Measurements from ENCODE around the gene UBAC2.
A peak's percentile ranks its signal among the peaks of the same experiment; 100 is the strongest.

UBAC2 gene

GRCh38 chr13:99250982-99251825 is 50.5 kb downstream of the UBAC2 start:
- no peak for DNase-seq

- no peak for DNase-seq
Observed at GRCh38 chr13:99251921-99252320, 51.3 kb downstream of the UBAC2 start.

GRCh38 chr13:99254830-99255229 is 54.2 kb downstream of the UBAC2 start:
- no peak for DNase-seq

GRCh38 chr13:99255271-99255670 is 54.6 kb downstream of the UBAC2 start:
- no peak for DNase-seq

- DNase-seq, result no peak
Observed at GRCh38 chr13:99256283-99256682, 55.6 kb downstream of the UBAC2 start.

GRCh38 chr13:99256709-99257108 is 56.1 kb downstream of the UBAC2 start:
- no peak for DNase-seq

GRCh38 chr13:99257291-99257690 is 56.6 kb downstream of the UBAC2 start:
- no peak for DNase-seq

GRCh38 chr13:99258210-99258860 is 57.7 kb downstream of the UBAC2 start, which contains the start of gene GPR18:
TSS of gene GPR18 (minus strand) at chr13:99258379. CDS start at chr13:99255872, 2,507 bp downstream.
- DNase-seq, result no peak

- no peak for DNase-seq
Observed at GRCh38 chr13:99258946-99259345, 58.3 kb downstream of the UBAC2 start.

GRCh38 chr13:99260216-99260615 is 59.6 kb downstream of the UBAC2 start:
- no peak for DNase-seq

- DNase-seq, result no peak
Observed at GRCh38 chr13:99261059-99261458, 60.4 kb downstream of the UBAC2 start.

- no peak for DNase-seq
Observed at GRCh38 chr13:99263126-99263785, 62.6 kb downstream of the UBAC2 start.

GRCh38 chr13:99264051-99264450 is 63.4 kb downstream of the UBAC2 start:
- DNase-seq, result no peak

- no peak for DNase-seq
Observed at GRCh38 chr13:99265162-99265800, 64.6 kb downstream of the UBAC2 start.

- peak; percentile 72 for DNase-seq
Observed at GRCh38 chr13:99265821-99266426, 65.3 kb downstream of the UBAC2 start.

- DNase-seq, result no peak
Observed at GRCh38 chr13:99266827-99267226, 66.2 kb downstream of the UBAC2 start.

- no peak for DNase-seq
Observed at GRCh38 chr13:99267927-99268326, 67.3 kb downstream of the UBAC2 start.

- DNase-seq, result no peak
Observed at GRCh38 chr13:99268822-99269221, 68.2 kb downstream of the UBAC2 start.

- DNase-seq, result peak; percentile 34
Observed at GRCh38 chr13:99269627-99270241, 69.1 kb downstream of the UBAC2 start.

- DNase-seq, result no peak
Observed at GRCh38 chr13:99270518-99270917, 69.9 kb downstream of the UBAC2 start.

GRCh38 chr13:99271249-99271648 is 70.6 kb downstream of the UBAC2 start:
- DNase-seq, result no peak

GRCh38 chr13:99272481-99272880 is 71.8 kb downstream of the UBAC2 start:
- DNase-seq, result no peak

Data from NCI-H1092 treated with DMSO at 0.1 percent for 48 hours (cell line).